Measurements from ENCODE around the gene DIABLO. TPM values are rescaled to one million over a fixed set of nuclear protein-coding genes. Genes with fewer than 3 reads are reported as not detected.

DIABLO gene
- total and polyA plus RNA-seq, 9 of the 15 experiments (the other 6 are each of a cell fraction or from before 2014, with no cell fraction given), result 37.3 to 101 (median 80.1) TPM

- peak; percentile 30 for TF ChIP-seq HNRNPK (IDR thresholded peaks at IDR 0.05; ENCODE audit: low read depth, low read length, poor library complexity, severe bottlenecking)
- no peak for TF ChIP-seq PHB (CRISPR knock-in tag; IDR thresholded peaks at IDR 0.05)
- no peak for TF ChIP-seq EHMT2 (IDR thresholded peaks at IDR 0.05)
- no peak for TF ChIP-seq ZNF639 (CRISPR knock-in tag; conservative IDR thresholded peaks at IDR 0.05 in 1 of 2, IDR thresholded peaks at IDR 0.05 in 1 of 2)
- no peak for TF ChIP-seq HMGN3 (IDR thresholded peaks at IDR 0.05; ENCODE audit: borderline replicate concordance, extremely low read depth, insufficient read length, low read depth, low read length)
- no peak for TF ChIP-seq RREB1 (CRISPR knock-in tag; IDR thresholded peaks at IDR 0.05)
- TF ChIP-seq ZNF311 (CRISPR knock-in tag; IDR thresholded peaks at IDR 0.05), result no peak
- no peak for TF ChIP-seq E2F4 (CRISPR knock-in tag; IDR thresholded peaks at IDR 0.05; ENCODE audit: low read depth)
- TF ChIP-seq PML (IDR thresholded peaks at IDR 0.05; ENCODE audit: low read length), result no peak
- TF ChIP-seq MAFG (tag; conservative IDR thresholded peaks at IDR 0.05), result no peak
- TF ChIP-seq IRF9 (tag; IDR thresholded peaks at IDR 0.05), result no peak
- no peak for TF ChIP-seq GTF2E2 (tag; IDR thresholded peaks at IDR 0.05)
- TF ChIP-seq TOE1 (IDR thresholded peaks at IDR 0.05; ENCODE audit: borderline replicate concordance), result no peak
- TF ChIP-seq TOE1 (CRISPR knock-in tag; IDR thresholded peaks at IDR 0.05; ENCODE audit: borderline replicate concordance, low read depth), result no peak
- TF ChIP-seq THRB (CRISPR knock-in tag; conservative IDR thresholded peaks at IDR 0.05), result no peak
Observed at GRCh38 chr12:122203301-122204166, 22.3 kb downstream of the DIABLO start, which contains the start of gene B3GNT4 (continued).
